Mammary epithelial cell (primary cell): ENCODE measurements around the gene OXLD1.

ENCODE experiments used
- EZH2 ChIP-seq: IDR thresholded peaks from 2 replicates; pipeline ENCODE4 v1.6.1; 2012; ENCODE audit warnings: low read length, inconsistent platforms, borderline replicate concordance
- TF ChIP-seq, protein P1 (sequence below), 2 donors: IDR thresholded peaks in 1 of 2; conservative IDR thresholded peaks in 1 of 2; 2 replicates each; pipeline ENCODE4 v1.5.1; 2011 to 2012; ENCODE audit warnings: inconsistent platforms in 2 of 2, low read length in 2 of 2, mild to moderate bottlenecking in 2 of 2, control low read depth in 1 of 2, low read depth in 1 of 2; ENCODE audit not compliant: insufficient read depth in 1 of 2; ENCODE audit errors: extremely low read depth in 1 of 2

DNA sequence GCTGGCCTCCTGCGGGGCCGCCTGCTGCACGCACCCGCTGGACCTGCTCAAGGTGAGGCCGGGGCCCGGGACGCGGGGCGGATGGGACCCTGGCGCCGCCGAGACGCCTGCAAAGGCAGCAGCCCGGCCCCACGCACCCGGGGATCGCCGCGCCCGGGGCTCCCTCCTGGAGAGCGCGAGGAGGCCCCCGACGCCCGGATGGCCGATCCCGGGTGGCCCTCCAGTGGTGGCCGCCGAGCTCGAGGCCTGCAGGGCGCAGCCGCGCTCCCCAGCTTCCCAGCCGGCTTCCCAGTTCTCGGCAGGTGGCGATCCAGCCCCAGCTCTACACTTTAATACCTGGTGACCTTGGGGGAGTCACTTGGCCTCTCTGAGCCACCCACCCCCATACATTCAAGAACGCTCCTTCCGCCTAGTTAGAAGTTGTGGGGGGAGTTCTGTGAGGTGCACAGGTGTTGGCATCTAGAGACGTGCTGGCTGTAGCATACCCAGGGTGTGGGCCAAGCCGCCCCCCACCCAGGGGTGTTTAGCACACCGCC is 46.1 kb upstream of the OXLD1 start:
- TF ChIP-seq EZH2, result no peak
- TF ChIP-seq, protein P1, sequence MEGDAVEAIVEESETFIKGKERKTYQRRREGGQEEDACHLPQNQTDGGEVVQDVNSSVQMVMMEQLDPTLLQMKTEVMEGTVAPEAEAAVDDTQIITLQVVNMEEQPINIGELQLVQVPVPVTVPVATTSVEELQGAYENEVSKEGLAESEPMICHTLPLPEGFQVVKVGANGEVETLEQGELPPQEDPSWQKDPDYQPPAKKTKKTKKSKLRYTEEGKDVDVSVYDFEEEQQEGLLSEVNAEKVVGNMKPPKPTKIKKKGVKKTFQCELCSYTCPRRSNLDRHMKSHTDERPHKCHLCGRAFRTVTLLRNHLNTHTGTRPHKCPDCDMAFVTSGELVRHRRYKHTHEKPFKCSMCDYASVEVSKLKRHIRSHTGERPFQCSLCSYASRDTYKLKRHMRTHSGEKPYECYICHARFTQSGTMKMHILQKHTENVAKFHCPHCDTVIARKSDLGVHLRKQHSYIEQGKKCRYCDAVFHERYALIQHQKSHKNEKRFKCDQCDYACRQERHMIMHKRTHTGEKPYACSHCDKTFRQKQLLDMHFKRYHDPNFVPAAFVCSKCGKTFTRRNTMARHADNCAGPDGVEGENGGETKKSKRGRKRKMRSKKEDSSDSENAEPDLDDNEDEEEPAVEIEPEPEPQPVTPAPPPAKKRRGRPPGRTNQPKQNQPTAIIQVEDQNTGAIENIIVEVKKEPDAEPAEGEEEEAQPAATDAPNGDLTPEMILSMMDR (conservative IDR thresholded peaks at IDR 0.05 in 1 of 2, IDR thresholded peaks at IDR 0.05 in 1 of 2; ENCODE audit: extremely low read depth in 1 of 2, insufficient read depth in 1 of 2, low read depth in 1 of 2, low read length in 2 of 2), result peak in 1 of 2 donors; percentile 43
